GM18526 (cell line): ENCODE data around the gene ZSCAN2.

ENCODE experiments used
- POLR2A ChIP-seq: IDR thresholded peaks from 3 replicates; pipeline ENCODE4 v1.6.1; 2011; ENCODE audit not compliant: insufficient read length; ENCODE audit errors: extremely low read depth

ZSCAN2 gene

DNA sequence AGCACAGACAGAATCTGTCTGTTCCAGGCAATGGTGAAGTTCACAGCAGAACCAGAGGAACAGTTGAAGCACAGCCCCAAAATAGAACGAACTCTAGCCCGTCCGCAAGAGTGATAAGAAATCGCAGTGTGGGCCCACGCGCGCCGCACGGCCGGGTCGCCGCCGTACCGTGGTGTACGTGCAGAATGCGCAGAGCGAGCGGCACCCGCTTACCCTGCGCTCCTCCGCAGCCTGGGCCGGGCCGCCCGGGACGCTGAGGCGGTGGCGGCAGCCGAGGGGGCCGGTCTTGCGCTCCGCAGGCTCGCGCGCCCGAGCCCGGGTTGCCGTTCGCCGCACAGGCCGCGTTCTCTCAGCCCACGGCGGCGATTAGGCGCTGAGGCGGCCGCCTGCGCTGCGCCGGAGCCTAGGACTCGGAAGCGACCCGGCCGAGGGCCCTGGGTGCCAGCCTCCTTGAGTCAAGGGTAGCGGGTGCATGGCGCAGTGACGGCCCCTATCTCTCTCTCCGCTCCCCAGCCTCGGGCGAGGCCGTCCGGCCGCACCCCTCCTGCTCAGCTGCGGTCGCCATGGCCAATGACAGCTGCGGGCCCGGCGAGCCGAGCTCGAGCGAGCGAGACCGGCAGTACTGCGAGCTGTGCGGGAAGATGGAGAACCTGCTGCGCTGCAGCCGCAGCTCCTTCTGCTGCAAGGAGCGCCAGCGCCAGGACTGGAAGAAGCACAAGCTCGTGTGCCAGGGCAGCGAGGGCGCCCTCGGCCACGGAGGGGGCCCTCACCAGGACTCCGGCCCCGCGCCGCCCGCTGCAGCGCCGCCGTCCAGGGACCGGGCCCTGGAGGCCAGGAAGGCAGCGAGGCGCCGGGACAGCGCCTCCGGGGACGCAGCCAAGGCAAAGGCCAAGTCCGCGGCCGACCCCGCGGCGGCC lies 32.8 kb downstream of the ZSCAN2 start:
- no peak for TF ChIP-seq POLR2A

DNA sequence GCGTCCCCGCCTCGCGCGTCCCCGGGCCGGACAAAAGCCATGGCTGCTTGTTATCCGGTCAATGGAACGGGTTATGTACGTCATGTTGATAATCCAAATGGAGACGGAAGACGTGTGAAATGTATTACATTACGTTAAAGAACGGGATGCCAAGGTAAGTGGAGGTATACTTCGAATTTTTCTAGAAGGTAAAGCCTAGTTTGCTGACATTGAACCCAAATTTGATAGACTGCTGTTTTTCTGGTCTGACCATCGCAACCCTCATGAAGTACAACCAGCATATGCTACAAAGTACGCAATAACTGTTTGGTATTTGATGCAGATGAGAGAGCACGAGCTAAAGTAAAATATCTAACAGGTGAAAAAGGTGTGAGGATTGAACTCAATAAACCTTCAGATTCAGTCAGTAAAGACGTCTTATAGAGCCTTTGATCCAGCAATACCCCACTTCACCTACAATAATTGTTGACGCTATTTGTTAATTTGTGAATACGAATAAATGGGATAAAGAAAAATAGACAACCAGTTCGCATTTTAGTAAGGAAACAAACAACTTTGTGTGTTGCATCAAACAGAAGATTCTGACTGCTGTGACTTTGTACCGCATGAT lies 33.5 kb downstream of the ZSCAN2 start:
- no peak for TF ChIP-seq POLR2A

GRCh38 chr15:84638103-84638502 lies 37.3 kb downstream of the ZSCAN2 start:
- no peak for TF ChIP-seq POLR2A

GRCh38 chr15:84643838-84644237 lies 43.0 kb downstream of the ZSCAN2 start:
- TF ChIP-seq POLR2A: no peak

DNA sequence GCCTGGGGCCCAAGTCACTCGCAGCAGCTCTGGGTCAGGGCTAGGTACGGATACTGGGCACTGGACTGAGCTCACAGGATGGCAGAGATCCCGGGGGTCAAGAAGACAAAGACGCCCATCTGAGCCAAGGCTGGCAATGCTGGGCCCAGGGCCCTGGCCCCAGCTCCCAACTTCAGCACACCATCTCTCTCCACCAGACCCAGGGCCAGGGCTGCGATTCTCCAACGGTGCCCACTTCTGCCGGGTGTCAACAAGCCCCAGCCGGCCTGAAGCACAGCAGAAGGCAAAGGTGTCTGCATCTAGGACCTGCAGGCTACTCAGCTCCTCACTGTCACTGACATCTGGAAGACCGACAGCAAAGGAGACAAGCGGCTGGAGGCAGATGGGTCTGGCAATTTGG lies 44.7 kb downstream of the ZSCAN2 start:
- no peak for TF ChIP-seq POLR2A

DNA sequence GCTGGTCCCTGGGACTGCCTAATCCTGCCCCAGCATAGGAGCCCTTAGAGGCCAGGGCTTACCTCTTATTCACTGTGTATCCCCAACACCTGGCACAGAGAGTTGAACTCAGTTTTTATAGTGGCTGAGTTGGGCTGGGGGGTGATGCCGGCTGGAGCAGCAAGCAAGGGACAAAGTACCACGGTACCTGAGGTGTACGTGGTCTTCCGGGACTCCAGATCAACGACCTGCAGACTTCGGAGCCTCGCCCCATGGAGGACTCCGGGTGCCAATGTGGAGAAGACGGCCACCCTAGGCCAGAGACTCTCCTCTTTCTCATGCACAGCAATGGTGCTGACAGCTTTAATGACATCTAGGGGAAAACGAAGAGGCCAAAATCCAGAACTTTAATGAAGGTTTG lies 45.2 kb downstream of the ZSCAN2 start:
- no peak for TF ChIP-seq POLR2A

GRCh38 chr15:84647726-84648125 lies 46.9 kb downstream of the ZSCAN2 start:
- no peak for TF ChIP-seq POLR2A

DNA sequence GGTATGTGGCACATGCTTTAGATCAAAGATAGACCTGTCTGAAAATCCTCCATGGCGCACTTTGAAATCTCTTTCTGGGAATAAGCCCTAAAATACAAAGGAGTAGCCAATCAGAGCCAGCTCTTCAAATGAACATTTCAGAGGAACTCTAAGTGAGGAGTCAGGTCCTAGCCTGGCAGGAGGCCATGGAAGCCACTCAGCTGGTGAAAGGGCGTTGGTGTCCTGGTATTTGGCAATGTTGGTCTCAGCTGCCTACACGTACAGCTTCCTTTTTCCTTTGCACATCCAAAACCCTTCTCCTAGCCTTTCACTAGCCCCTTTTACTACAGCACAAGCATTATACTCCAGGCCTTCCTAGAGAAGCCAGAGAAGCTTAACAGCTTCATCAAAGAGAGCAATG lies 47.7 kb downstream of the ZSCAN2 start:
- TF ChIP-seq POLR2A: no peak

- TF ChIP-seq POLR2A: no peak
Measured at GRCh38 chr15:84649706-84650105, 48.9 kb downstream of the ZSCAN2 start.

- no peak for TF ChIP-seq POLR2A
Measured at GRCh38 chr15:84653584-84653909, 52.7 kb downstream of the ZSCAN2 start.

DNA sequence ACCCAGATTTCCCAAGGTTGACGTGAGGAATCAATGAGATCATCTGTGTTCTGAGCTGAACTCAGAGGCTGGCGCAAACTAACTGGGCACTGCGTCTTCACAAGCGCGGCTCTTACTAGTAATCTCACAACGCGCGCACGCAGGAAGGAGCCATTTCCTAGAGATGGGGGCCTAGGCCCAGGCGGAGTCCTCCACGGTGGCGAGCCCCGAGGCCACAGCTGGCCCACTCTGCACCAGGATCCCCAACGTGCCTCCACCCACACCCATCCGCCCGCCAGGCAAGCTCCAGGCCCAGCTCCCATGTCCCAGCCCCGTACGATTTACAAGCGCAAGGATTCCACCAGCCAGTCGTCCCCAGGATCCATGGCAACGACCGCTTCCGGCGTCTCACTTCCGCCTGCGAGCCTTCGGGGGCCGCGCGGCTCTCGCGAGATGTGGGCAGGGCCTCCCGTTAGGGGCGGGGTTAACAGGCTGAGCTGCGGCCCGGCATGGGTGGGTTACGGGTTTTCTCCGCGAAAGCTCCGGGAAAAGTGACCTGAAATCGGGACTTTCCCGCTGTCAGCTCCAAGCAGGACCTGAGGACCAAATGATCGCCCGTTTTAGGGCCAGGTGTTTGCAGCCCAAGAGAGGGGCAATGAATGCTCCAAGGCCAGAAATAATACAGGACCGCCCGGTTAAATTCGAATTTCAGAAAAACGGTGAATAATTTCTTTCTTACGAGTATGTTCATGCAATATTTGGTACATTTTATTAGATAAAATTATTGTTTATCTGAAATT lies 53.3 kb downstream of the ZSCAN2 start, which contains the start of gene WDR73:
TSS of gene WDR73 (minus strand) at position 374 of the 779 bp plus-strand sequence. CDS start at position 365, 9 bp downstream.
- peak; percentile 50 for TF ChIP-seq POLR2A

DNA sequence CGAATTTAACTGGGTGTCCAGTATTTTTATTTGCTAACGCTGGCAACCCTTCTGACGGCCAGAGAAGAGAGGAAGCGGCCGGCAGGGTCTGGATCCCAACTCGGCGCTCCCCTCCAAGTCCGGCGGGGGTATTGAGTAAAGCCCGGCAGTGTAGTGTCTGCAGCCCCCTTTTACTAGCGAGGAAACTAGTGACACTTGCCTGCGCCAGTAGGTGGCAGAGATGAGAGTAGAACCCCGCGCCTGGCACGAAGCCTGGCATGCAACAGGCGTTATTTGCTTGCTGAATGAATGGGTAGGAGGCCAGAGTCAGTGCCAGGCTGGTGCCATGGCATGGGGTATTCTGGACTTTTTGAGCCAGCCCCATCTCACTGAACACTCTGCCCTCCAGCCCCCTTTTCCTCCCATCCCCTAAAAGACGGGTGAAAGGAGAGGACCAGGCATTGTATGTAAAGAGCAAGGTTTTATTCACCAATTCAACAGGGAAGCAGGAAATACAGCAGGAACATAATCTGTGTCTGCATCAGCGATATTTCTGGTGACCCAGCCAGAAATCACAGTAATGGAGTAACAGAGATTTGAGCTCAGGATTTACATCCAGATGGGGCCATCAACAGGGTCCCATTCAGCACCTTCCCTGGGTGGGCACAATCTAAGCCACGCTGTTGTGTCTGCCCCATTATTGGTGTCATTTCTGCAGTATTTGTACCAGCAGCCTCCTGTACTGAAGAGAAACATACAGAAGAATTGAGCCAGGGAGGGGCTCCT lies 54.1 kb downstream of the ZSCAN2 start:
- no peak for TF ChIP-seq POLR2A

DNA sequence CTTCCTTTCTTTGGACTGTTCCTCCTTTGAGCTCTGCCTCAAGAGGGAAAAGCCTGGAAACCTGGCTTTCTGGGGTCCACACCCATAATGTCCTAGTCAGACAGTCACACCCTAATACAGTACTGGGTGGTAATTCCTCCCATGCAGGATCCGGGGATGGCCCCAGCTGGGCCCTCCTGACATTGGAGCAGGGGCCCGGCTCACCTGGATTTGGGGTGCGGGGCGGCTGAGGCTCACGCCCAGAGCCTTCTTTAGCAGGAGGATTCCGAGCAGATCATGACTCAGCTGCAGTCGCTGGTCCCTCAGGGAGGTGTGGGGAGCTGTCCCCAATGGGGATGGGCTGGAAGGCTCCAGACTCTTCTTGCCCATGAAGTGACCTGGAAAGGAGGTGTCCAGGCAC lies 56.2 kb downstream of the ZSCAN2 start:
- no peak for TF ChIP-seq POLR2A

GRCh38 chr15:84657748-84658079 lies 56.9 kb downstream of the ZSCAN2 start:
- no peak for TF ChIP-seq POLR2A

DNA sequence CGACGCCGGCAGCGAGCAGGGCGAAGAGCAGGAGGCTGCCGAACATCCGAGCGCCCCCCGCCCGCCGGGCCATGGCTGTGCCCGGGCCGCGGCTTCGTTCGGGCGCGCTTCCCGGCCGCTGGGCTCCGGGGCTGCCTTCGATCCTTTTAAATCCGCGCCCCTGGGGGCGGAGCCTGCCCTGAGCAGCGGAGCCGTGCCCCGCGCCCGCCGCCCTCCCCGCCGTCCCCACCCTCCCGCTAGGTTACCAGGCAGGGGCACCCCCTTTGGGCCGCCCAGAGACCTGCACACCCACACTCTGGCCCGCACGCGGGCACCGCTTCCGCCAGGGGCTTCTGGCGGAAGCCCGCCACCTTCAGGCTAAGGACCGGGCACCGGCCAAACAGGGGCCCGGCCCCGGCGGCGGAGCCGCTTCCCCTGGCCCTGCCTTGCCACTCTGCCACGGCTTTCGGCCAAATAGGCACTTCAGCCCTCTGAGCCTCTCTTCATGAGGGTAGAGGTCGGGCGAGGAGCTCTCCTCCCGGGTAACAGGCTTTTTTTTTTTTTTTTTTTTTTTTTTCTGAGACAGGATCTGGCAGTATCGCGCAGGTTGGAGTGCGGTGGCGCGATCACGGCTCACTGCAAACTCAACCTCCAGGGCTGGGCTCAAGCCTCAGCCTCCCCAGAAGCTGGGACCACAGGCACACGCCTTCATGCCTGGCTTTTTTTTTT lies 57.4 kb downstream of the ZSCAN2 start, which contains the start of gene NMB:
TSS of gene NMB (minus strand) at position 120 of the 708 bp plus-strand sequence. CDS start at position 73, 47 bp downstream.
- no peak for TF ChIP-seq POLR2A
